K562 (cell line): ENCODE data around the gene CLEC3B. TPM values are rescaled to one million over a fixed set of nuclear protein-coding genes. Genes with fewer than 3 reads are reported as not detected.

Experiments used
- BDP1 ChIP-seq: IDR thresholded peaks from 3 replicates; pipeline ENCODE4 v1.6.1; 2011; ENCODE audit not compliant: insufficient read length, insufficient read depth
- CHD2 ChIP-seq: IDR thresholded peaks from 2 replicates; pipeline ENCODE4 v1.6.1; 2011; ENCODE audit warnings: low read depth, low read length
- CREB3 ChIP-seq: fragments of 450-650 bp; conservative IDR thresholded peaks from 2 replicates; pipeline ENCODE4 v1.6.1; 2016; ENCODE audit warnings: missing genetic modification characterization, low read depth, mild to moderate bottlenecking, missing compliant biosample characterization, moderate library complexity
- DPF2 ChIP-seq: fragments of 450-650 bp; IDR thresholded peaks from 2 replicates; pipeline ENCODE4 v1.6.1; 2016
- E2F5 ChIP-seq: sonication (generic); formaldehyde crosslinking; IDR thresholded peaks from 2 replicates; pipeline ENCODE4 v1.8.0; 2022; ENCODE audit warnings: mild to moderate bottlenecking, missing genetic modification reagents
- GABPB1 ChIP-seq: sonication (generic); formaldehyde crosslinking; IDR thresholded peaks from 2 replicates; pipeline ENCODE4 v1.8.0; 2022; ENCODE audit warnings: mild to moderate bottlenecking, missing genetic modification reagents
- HMG20B ChIP-seq: fragments of 250-450 bp; sonication (Bioruptor Pico); IDR thresholded peaks from 2 replicates; pipeline ENCODE4 v1.5.0; 2021; ENCODE audit warnings: mild to moderate bottlenecking
- HSF4 ChIP-seq: fragments of 250-450 bp; sonication (Bioruptor Pico); IDR thresholded peaks from 2 replicates; pipeline ENCODE4 v2.1.2; 2022; ENCODE audit warnings: mild to moderate bottlenecking, moderate library complexity, borderline replicate concordance
- JUND ChIP-seq, 2 experiments: IDR thresholded peaks; 2 replicates in 1 of 2; 3 replicates in 1 of 2; pipeline ENCODE4 v1.6.1; 2011; ENCODE audit warnings: borderline replicate concordance in 2 of 2, low read depth in 2 of 2, low read length in 2 of 2, improper control_type of control experiment in 1 of 2, missing biosample characterization in 1 of 2, missing genetic modification characterization in 1 of 2, missing genetic modification reagents in 1 of 2
- MAFK ChIP-seq: IDR thresholded peaks from 2 replicates; pipeline ENCODE4 v1.6.1; 2011; ENCODE audit warnings: low read length, improper control_type of control experiment
- SAP30 ChIP-seq: fragments of 200-600 bp; sonication (generic); IDR thresholded peaks from 2 replicates; pipeline ENCODE4 v1.6.1; 2012; ENCODE audit warnings: borderline replicate concordance, low read depth, mild to moderate bottlenecking, moderate library complexity, low read length, control low read depth, inconsistent platforms; ENCODE audit not compliant: insufficient read depth, poor library complexity, severe bottlenecking
- SNRNP70 ChIP-seq: fragments of 200-400 bp; formaldehyde crosslinking; optimal IDR thresholded peaks from 2 replicates; pipeline ENCODE3; 2017; ENCODE audit warnings: low read depth, low read length
- STAT5B ChIP-seq: fragments of 250-450 bp; sonication (Bioruptor Pico); IDR thresholded peaks from 2 replicates; pipeline ENCODE4 v1.8.0; 2021; ENCODE audit warnings: mild to moderate bottlenecking, inconsistent platforms
- TFAP4 ChIP-seq: sonication (generic); formaldehyde crosslinking; IDR thresholded peaks from 2 replicates; pipeline ENCODE4 v1.8.0; 2022; ENCODE audit warnings: missing genetic modification reagents, mild to moderate bottlenecking, moderate library complexity, borderline replicate concordance
- ZBTB7A ChIP-seq: IDR thresholded peaks from 2 replicates; pipeline ENCODE4 v1.6.1; 2011; ENCODE audit warnings: low read depth, mild to moderate bottlenecking, low read length, moderate library complexity, borderline replicate concordance; ENCODE audit not compliant: control insufficient read depth
- ZEB2 ChIP-seq: fragments of 450-650 bp; IDR thresholded peaks from 2 replicates; pipeline ENCODE4 v1.6.1; 2016
- ZFP36 ChIP-seq: fragments of 150-350 bp; IDR thresholded peaks from 2 replicates; pipeline ENCODE4 v1.6.1; 2018; ENCODE audit warnings: low read length, low read depth; ENCODE audit not compliant: partially characterized antibody
- ZFP91 ChIP-seq: sonication (generic); formaldehyde crosslinking; IDR thresholded peaks from 2 replicates; pipeline ENCODE4 v1.8.0; 2022; ENCODE audit warnings: mild to moderate bottlenecking, missing genetic modification reagents
- ZNF449 ChIP-seq: fragments of 250-450 bp; sonication (Bioruptor Pico); IDR thresholded peaks from 2 replicates; pipeline ENCODE4 v1.8.0; 2022; ENCODE audit warnings: moderate library complexity, mild to moderate bottlenecking, inconsistent platforms
- ZNF584 ChIP-seq: fragments of 200-800 bp; sonication (Bioruptor generic); IDR thresholded peaks from 2 replicates; pipeline ENCODE4 v1.6.1; 2016; ENCODE audit warnings: low read depth, mild to moderate bottlenecking, missing genetic modification characterization, missing compliant biosample characterization
- ZNF699 ChIP-seq: fragments of 250-450 bp; sonication (Bioruptor Pico); IDR thresholded peaks from 2 replicates; pipeline ENCODE4 v1.8.0; 2021; ENCODE audit warnings: mild to moderate bottlenecking, moderate library complexity; ENCODE audit not compliant: insufficient replicate concordance
- polyA plus RNA-seq, 8 experiments: library from polyadenylated mRNA; depleted of rRNA in 4 of 8; stranded (reverse) in 5 of 8; unstranded in 3 of 8; fragments of >200 nt; fragmentation: Nextera tagmentation in 2 of 8; fragmentation: Illumina TruSeq in 1 of 8; extraction: Ambion mirVana in 2 of 8; extraction: Trizol in 1 of 8; gene quantifications; 2 replicates each; pipeline versions ENCODE4 v1.2.1 to v1.2.3, GENCODE V29; 2011 to 2014; ENCODE audit warnings: inconsistent platforms in 1 of 8, missing spikeins in 1 of 8
- total RNA-seq, 7 experiments: library from RNA; depleted of rRNA in 6 of 7; stranded (reverse); fragments of >200 nt in 6 of 7; fragmentation: Illumina TruSeq in 2 of 7; extraction: Trizol in 2 of 7; gene quantifications; 2 replicates each; pipeline versions ENCODE4 v1.2.1 to v1.2.3, GENCODE V29; 2011 to 2021; ENCODE audit warnings: low replicate concordance in 1 of 7

Gene CLEC3B
- total and polyA plus RNA-seq, 9 of the 15 experiments (the other 6 are each of a cell fraction or from before 2014, with no cell fraction given): not detected

- TF ChIP-seq ZFP91 (CRISPR knock-in tag) (no peak), HSF4 (CRISPR knock-in tag) (peak; percentile 100), ZFP36 (no peak), ZEB2 (peak; percentile 82), TFAP4 (peak; percentile 25; the same call in 1 of the 2 replicates), ZNF449 (CRISPR knock-in tag) (peak; percentile 100), HMG20B (peak; percentile 100), DPF2 (peak; percentile 95), ZNF584 (peak; percentile 100), JUND (IDR thresholded peaks at IDR 0.05; ENCODE audit: borderline replicate concordance, low read depth, low read length) (peak; percentile 76; the same call in 1 of the 2 replicates), JUND (tag; IDR thresholded peaks at IDR 0.05; ENCODE audit: borderline replicate concordance, low read depth, low read length) (peak; percentile 99), GABPB1 (CRISPR knock-in tag) (peak; percentile 86), CHD2 (0 out of 2 replicates have a peak, but pooled peaks have one; percentile 11), SAP30 (no peak), ZNF699 (CRISPR knock-in tag) (peak; percentile 99), ZBTB7A (no peak), BDP1 (no peak), CREB3 (tag) (peak; percentile 100), E2F5 (no peak), STAT5B (CRISPR knock-in tag) (peak; percentile 100), MAFK (0 out of 2 replicates have a peak, but pooled peaks have one; percentile 27), SNRNP70 (no peak)
Observed at GRCh38 chr3:45064512-45065372, 38.6 kb downstream of the CLEC3B start (continued).
